Femur (tissue), 1 donor: ENCODE results near the gene EMC6.

ENCODE experiments used
- DNase-seq: peaks from one replicate; pipeline ENCODE4 v3.0.0-alpha.2; 2017

The EMC6 gene

GRCh38 chr17:3668279-3669084 is at the start of gene EMC6, which contains the start of gene TAX1BP3:
TSS of gene EMC6 (plus strand) at chr17:3668812. CDS start at chr17:3669147, 335 bp downstream.
TSS of gene TAX1BP3 (minus strand) at chr17:3668578. CDS start at chr17:3668526, 52 bp downstream.
- DNase-seq, result peak; percentile 99

GRCh38 chr17:3621146-3621720 is 47.4 kb upstream of the EMC6 start:
- no peak for DNase-seq

GRCh38 chr17:3622977-3623594 is 45.5 kb upstream of the EMC6 start:
- DNase-seq, result no peak

- no peak for DNase-seq
These were observed 41.5 kb upstream of the EMC6 start for GRCh38 chr17:3626831-3627768.

GRCh38 chr17:3627769-3628167 is 40.8 kb upstream of the EMC6 start:
- DNase-seq, result no peak

GRCh38 chr17:3630781-3631180 is 37.8 kb upstream of the EMC6 start:
- no peak for DNase-seq

GRCh38 chr17:3632287-3632686 is 36.3 kb upstream of the EMC6 start:
- no peak for DNase-seq

GRCh38 chr17:3635474-3636153 is 33.0 kb upstream of the EMC6 start:
- DNase-seq, result peak; percentile 46

GRCh38 chr17:3636154-3636907 is 32.3 kb upstream of the EMC6 start, which contains the start of the genes CTNS and SHPK:
TSS of gene CTNS (plus strand) at chr17:3636760. CDS start at chr17:3640207, 3,447 bp downstream.
TSS of gene SHPK (minus strand) at chr17:3636250. CDS start at chr17:3636219, 31 bp downstream.
- DNase-seq, result peak; percentile 98

GRCh38 chr17:3636908-3637373 is 31.7 kb upstream of the EMC6 start:
- no peak for DNase-seq

GRCh38 chr17:3639981-3640596 is 28.5 kb upstream of the EMC6 start:
- DNase-seq, result no peak

- DNase-seq, result no peak
These were observed 27.6 kb upstream of the EMC6 start for GRCh38 chr17:3641014-3641413.

- DNase-seq, result no peak
These were observed 26.7 kb upstream of the EMC6 start for GRCh38 chr17:3641717-3642486.

- DNase-seq, result no peak
These were observed 24.7 kb upstream of the EMC6 start for GRCh38 chr17:3643889-3644349.

- no peak for DNase-seq
These were observed 23.3 kb upstream of the EMC6 start for GRCh38 chr17:3645310-3645709.

GRCh38 chr17:3647251-3647650 is 21.4 kb upstream of the EMC6 start:
- no peak for DNase-seq

GRCh38 chr17:3647769-3648555 is 20.6 kb upstream of the EMC6 start:
- peak; percentile 77 for DNase-seq

GRCh38 chr17:3655766-3656165 is 12.8 kb upstream of the EMC6 start:
- no peak for DNase-seq

GRCh38 chr17:3656353-3656752 is 12.3 kb upstream of the EMC6 start:
- no peak for DNase-seq
